PFSK-1 (cell line): Measurements from ENCODE around the gene ATAD1. TPM values are rescaled to one million over a fixed set of nuclear protein-coding genes. Genes with fewer than 3 reads are reported as not detected.

Experiments used
- FOXP2 ChIP-seq: optimal IDR thresholded peaks from 2 replicates; pipeline ENCODE3; 2011; ENCODE audit warnings: borderline replicate concordance, control low read depth, inconsistent platforms; ENCODE audit not compliant: insufficient read depth; ENCODE audit errors: extremely low read length, extremely low read depth
- POLR2AphosphoS5 ChIP-seq: IDR thresholded peaks from 2 replicates; pipeline ENCODE4 v1.6.1; 2012; ENCODE audit warnings: low read depth, mild to moderate bottlenecking, control low read depth, low read length, moderate library complexity
- SIN3A ChIP-seq: IDR thresholded peaks from 2 replicates; pipeline ENCODE4 v1.6.1; 2012; ENCODE audit warnings: mild to moderate bottlenecking, low read length, moderate library complexity, borderline replicate concordance; ENCODE audit not compliant: insufficient read depth
- TAF1 ChIP-seq: IDR thresholded peaks from 2 replicates; pipeline ENCODE4 v1.6.1; 2012; ENCODE audit warnings: low read length, control low read depth, borderline replicate concordance; ENCODE audit not compliant: insufficient read depth
- polyA plus RNA-seq: library from polyadenylated mRNA; unstranded; fragments of >200 nt; gene quantifications from one replicate; pipeline ENCODE4 v1.2.1, GENCODE V29; 2012; ENCODE audit warnings: low read depth, missing spikeins; ENCODE audit not compliant: insufficient read length
- TF ChIP-seq, protein P1 (sequence below), 2 experiments: IDR thresholded peaks; 2 replicates each; pipeline versions ENCODE4 v1.6.1 to v1.8.0; 2011 to 2012; ENCODE audit warnings: low read depth in 2 of 2, low read length in 2 of 2, control low read depth in 1 of 2, inconsistent platforms in 1 of 2, mild to moderate bottlenecking in 1 of 2, moderate library complexity in 1 of 2; ENCODE audit not compliant: insufficient read depth in 1 of 2

Gene ATAD1, protein sequence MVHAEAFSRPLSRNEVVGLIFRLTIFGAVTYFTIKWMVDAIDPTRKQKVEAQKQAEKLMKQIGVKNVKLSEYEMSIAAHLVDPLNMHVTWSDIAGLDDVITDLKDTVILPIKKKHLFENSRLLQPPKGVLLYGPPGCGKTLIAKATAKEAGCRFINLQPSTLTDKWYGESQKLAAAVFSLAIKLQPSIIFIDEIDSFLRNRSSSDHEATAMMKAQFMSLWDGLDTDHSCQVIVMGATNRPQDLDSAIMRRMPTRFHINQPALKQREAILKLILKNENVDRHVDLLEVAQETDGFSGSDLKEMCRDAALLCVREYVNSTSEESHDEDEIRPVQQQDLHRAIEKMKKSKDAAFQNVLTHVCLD
- polyA plus RNA-seq = 13.2 TPM

DNA sequence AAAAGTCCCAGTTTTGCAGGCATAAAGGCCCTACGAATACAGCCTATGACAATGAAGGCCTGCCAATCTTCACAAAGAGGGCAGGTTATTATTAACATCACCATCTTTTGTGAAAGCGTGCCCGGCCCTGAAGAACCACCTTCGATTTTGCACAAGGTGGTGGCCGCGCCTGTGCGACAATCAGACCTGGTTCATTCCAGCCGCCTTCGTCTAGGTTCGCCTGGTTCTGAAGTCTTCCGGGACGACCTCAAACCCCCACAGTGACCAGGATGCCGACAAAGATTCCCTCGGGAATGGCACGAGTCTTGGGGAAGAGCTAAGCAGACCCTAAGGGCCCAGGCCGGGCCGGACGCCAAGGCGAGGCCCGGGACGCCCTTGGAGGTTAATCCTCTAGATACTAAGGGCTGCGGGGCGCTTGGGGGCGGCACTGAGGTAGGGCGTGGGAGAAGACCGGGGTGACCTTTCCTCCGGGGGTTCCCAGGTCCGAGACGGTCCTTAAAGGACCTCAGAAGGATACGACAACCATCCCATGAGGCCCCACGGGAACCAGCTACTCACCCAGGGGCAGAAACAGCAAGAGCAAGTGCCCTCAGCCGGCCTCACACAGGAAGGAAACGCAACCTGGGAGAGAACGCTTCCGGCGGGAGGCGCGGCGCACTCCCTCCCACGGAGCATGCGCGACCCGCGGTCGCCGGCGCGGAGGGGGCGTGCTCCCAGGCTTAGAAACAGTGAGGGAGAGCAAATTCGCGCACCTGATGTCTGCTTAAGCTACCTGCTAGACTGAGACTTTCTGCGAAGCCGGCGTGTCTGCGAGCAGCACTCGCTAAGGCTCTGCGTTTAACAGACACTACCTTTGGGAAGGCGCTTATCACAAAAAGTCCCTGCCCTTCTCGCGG is at the start of gene ATAD1:
Gene ATAD1 (minus strand): TSS at position 618 of the 896 bp plus-strand sequence. CDS start 3,627 bp downstream, outside the sequence.
- TF ChIP-seq FOXP2 (no peak), SIN3A (peak; percentile 83; the same call in 1 of the 2 replicates), POLR2AphosphoS5 (peak; percentile 75), TAF1 (no peak)
- TF ChIP-seq, protein P1, sequence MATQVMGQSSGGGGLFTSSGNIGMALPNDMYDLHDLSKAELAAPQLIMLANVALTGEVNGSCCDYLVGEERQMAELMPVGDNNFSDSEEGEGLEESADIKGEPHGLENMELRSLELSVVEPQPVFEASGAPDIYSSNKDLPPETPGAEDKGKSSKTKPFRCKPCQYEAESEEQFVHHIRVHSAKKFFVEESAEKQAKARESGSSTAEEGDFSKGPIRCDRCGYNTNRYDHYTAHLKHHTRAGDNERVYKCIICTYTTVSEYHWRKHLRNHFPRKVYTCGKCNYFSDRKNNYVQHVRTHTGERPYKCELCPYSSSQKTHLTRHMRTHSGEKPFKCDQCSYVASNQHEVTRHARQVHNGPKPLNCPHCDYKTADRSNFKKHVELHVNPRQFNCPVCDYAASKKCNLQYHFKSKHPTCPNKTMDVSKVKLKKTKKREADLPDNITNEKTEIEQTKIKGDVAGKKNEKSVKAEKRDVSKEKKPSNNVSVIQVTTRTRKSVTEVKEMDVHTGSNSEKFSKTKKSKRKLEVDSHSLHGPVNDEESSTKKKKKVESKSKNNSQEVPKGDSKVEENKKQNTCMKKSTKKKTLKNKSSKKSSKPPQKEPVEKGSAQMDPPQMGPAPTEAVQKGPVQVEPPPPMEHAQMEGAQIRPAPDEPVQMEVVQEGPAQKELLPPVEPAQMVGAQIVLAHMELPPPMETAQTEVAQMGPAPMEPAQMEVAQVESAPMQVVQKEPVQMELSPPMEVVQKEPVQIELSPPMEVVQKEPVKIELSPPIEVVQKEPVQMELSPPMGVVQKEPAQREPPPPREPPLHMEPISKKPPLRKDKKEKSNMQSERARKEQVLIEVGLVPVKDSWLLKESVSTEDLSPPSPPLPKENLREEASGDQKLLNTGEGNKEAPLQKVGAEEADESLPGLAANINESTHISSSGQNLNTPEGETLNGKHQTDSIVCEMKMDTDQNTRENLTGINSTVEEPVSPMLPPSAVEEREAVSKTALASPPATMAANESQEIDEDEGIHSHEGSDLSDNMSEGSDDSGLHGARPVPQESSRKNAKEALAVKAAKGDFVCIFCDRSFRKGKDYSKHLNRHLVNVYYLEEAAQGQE (IDR thresholded peaks at IDR 0.05; ENCODE audit: insufficient read depth in 1 of 2, low read depth in 2 of 2, low read length in 2 of 2) = no peak

DNA sequence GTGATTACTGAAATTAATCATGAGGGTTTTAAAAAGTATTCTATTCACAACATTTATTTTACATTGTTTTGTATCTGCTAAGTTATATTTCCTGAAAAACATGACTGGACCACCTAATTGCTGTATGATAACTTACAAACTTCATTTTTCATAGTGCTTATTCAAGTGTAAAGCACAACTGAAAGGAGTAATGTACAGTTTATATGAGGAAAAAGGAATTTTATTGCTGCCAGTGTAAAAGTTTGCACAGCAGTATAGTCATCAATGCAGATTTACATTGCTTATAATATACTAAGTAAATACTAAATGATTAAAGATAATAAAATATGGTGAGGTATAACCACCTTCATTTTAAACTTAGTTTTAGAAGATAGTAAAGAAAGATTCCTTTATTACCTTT is 49.4 kb upstream of the ATAD1 start:
- TF ChIP-seq FOXP2 (no peak), SIN3A (no peak), TAF1 (no peak), POLR2AphosphoS5 (no peak)
- TF ChIP-seq, protein P1 (IDR thresholded peaks at IDR 0.05; ENCODE audit: insufficient read depth in 1 of 2, low read depth in 2 of 2, low read length in 2 of 2) = no peak

DNA sequence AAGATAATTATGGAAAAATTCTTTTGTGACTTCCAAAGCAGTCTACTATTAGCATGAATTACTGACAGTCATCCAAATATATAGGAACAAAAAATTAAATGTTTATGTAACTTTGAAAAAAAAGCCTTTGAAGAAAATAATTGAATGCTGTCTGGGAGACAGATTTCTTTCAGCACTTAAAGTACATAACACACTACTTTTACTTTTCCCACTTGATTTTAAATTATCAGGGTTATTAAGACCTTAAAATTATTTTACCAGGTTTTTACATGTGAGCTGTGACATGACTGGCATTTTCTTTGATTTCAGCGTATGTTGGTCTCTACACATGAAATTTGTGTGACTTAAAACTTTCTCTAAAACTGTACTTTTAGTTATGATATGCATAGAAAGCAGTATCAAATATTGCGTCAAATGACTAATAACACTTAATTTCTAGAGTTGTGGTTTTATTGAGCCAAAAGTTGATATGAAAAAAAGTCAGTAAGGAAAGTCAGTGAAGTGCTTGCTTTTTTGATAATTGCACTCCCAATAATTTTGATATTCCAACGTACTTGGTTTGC is 48.5 kb upstream of the ATAD1 start:
- TF ChIP-seq POLR2AphosphoS5 (no peak), TAF1 (no peak), FOXP2 (no peak), SIN3A (no peak)
- TF ChIP-seq, protein P1 (IDR thresholded peaks at IDR 0.05; ENCODE audit: insufficient read depth in 1 of 2, low read depth in 2 of 2, low read length in 2 of 2) = no peak

DNA sequence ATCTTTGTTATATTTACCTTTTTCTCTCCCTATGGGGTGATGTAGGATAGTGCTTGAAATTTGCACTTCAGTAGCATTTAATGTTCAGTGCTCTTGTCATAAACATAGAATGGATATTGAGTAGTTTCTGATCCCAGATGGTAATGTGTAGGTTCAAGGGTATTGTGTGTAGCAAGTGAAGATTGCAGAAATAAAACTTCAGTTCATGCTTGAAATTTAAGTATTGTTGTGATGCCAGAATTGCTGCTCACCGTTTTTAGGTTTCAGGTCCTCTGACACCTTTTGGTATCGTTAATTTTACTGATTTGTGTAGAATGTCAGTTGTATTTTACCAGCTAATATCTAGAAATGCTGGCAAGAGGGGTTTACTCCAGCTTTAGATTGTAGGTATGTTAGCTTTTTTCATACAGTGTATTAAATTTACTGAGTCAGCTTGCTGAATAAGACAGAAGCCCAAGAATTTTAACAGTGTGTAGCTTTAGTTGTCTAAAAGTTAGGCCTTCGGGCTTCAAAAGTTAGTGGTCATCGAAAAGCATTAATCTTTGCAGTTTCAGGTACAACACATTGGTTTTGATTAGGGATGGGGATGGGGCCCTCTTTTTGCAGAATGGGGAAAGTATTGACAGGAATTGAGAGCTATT is 47.3 kb upstream of the ATAD1 start:
- TF ChIP-seq POLR2AphosphoS5 = no peak
- 0 out of 2 replicates have a peak, but pooled peaks have one; percentile 12 for TF ChIP-seq SIN3A
